DLD1 (cell line): ENCODE results near the gene LAMA3.

ENCODE experiments used
- in situ Hi-C: cut with HindIII; loops from 2 replicates; pipeline ENCODE4 v1.10.0; 2017; ENCODE audit warnings: low sequenced_read_pairs

The LAMA3 gene

GRCh38 chr18:23689031-23689615 lies at the start of gene LAMA3:
Gene LAMA3, plus strand, starts transcription at chr18:23689453. Its CDS starts 231 bp downstream, at chr18:23689684.
- in situ Hi-C loops = no loop called here

GRCh38 chr18:23640052-23640451 lies 49.2 kb upstream of the LAMA3 start:
- in situ Hi-C loops = no loop called here

GRCh38 chr18:23641143-23641720 lies 48.0 kb upstream of the LAMA3 start:
- in situ Hi-C loops = no loop called here

GRCh38 chr18:23641937-23642666 lies 47.2 kb upstream of the LAMA3 start:
- in situ Hi-C loops = no loop called here

GRCh38 chr18:23643815-23644490 lies 45.3 kb upstream of the LAMA3 start:
- in situ Hi-C loops = no loop called here

- in situ Hi-C loops = no loop called here
Measured at GRCh38 chr18:23645568-23646175, 43.6 kb upstream of the LAMA3 start.

- in situ Hi-C loops = no loop called here
Measured at GRCh38 chr18:23646282-23646681, 43.0 kb upstream of the LAMA3 start.

GRCh38 chr18:23648456-23648855 lies 40.8 kb upstream of the LAMA3 start:
- in situ Hi-C loops = no loop called here

GRCh38 chr18:23648940-23649607 lies 40.2 kb upstream of the LAMA3 start:
- in situ Hi-C loops = no loop called here

GRCh38 chr18:23650968-23651927 lies 38.0 kb upstream of the LAMA3 start:
- in situ Hi-C loops = no loop called here

GRCh38 chr18:23652232-23652631 lies 37.0 kb upstream of the LAMA3 start:
- in situ Hi-C loops = no loop called here

- in situ Hi-C loops = no loop called here
Measured at GRCh38 chr18:23658285-23658684, 31.0 kb upstream of the LAMA3 start.

- in situ Hi-C loops = no loop called here
Measured at GRCh38 chr18:23661735-23662308, 27.4 kb upstream of the LAMA3 start.

- in situ Hi-C loops = no loop called here
Measured at GRCh38 chr18:23662309-23663263, 26.7 kb upstream of the LAMA3 start, which contains the start of gene ANKRD29. Gene ANKRD29, minus strand, starts transcription at chr18:23662911. Its CDS starts 181 bp downstream, at chr18:23662730.

- in situ Hi-C loops = no loop called here
Measured at GRCh38 chr18:23664674-23665073, 24.6 kb upstream of the LAMA3 start.

- in situ Hi-C loops = no loop called here
Measured at GRCh38 chr18:23667114-23667513, 22.1 kb upstream of the LAMA3 start.

GRCh38 chr18:23668731-23669130 lies 20.5 kb upstream of the LAMA3 start:
- in situ Hi-C loops = no loop called here

GRCh38 chr18:23669202-23669766 lies 20.0 kb upstream of the LAMA3 start:
- in situ Hi-C loops = no loop called here
